ENCODE results near the gene CEMIP.

Gene CEMIP

DNA sequence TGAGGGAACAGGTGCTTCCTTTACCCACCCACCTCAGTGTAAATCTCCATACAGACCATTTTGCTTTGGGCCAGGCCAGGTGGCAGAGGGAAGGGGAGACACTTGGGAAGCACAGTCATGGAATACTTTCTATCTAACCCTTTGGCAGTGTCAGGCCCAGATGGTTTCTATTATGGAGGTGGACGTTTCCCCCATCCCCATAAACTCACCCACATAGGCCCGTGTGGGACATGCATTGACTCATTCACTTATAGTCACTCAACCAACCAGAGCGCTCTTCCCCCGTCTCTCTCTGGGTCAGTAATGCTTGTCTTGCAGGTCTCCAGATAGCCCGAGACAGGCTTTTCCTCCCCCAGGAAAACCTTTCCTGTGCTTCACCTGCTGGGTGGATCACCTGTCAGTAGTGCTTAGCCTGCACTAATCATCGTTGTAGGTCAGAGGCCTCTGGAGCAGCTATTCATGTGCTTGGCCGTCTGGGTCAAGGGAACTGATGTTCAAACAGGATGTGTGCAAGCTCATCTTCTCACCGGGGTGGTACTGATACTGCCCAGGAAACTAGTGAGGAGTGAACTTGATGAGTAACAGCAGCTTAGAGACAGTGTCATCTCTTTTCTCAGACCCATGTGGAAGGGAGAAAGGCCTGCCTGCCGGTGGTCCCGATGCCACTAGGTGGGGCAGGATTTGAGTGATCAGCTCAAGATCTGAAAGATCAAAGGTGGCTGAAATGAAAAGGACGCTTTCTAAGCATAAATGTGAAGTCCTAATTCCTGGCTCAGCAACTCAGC lies 67.1 kb downstream of the CEMIP start:
- TF ChIP-seq, protein P1, sequence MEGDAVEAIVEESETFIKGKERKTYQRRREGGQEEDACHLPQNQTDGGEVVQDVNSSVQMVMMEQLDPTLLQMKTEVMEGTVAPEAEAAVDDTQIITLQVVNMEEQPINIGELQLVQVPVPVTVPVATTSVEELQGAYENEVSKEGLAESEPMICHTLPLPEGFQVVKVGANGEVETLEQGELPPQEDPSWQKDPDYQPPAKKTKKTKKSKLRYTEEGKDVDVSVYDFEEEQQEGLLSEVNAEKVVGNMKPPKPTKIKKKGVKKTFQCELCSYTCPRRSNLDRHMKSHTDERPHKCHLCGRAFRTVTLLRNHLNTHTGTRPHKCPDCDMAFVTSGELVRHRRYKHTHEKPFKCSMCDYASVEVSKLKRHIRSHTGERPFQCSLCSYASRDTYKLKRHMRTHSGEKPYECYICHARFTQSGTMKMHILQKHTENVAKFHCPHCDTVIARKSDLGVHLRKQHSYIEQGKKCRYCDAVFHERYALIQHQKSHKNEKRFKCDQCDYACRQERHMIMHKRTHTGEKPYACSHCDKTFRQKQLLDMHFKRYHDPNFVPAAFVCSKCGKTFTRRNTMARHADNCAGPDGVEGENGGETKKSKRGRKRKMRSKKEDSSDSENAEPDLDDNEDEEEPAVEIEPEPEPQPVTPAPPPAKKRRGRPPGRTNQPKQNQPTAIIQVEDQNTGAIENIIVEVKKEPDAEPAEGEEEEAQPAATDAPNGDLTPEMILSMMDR (IDR thresholded peaks at IDR 0.05), result no peak
- intact Hi-C loops (cut with DNase I; ENCODE audit: low total_unique reads), result no loop called here
- H3K4me1 ChIP-seq, result peaks cover 0 to 15% (median 5%) of the 10 kb centered on the region in 4 donors

DNA sequence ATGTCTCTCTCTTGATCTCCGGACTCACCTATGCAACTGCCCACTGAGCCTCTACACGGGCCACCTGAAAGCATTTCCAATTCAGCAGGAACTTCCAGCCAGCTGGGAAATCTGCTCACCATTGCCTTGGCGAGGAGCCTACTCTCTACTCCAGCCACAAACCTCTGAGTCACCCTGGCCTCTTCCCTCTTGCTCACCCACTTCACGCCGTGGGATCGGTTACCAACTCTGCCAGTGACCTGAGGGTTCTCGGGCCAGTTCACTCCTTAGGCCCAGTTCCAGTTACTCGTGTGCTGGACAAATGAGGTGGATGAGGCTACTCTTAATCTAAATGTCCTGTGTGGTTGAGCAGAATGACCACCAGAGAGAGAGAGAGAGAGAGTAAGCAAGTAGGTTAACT lies 70.1 kb downstream of the CEMIP start:
- Histone ChIP-seq H3K27me3 (no peaks in the 10 kb centered on the region), H3K9me3 (no peaks in the 10 kb centered on the region), H3K4me3 (no peak overlapping the region), H3K36me3 (no peaks in the 10 kb centered on the region), H3K27ac (no peak overlapping the region), H3K4me1 (peaks cover 0 to 18% (median 5%) of the 10 kb centered on the region in 4 donors)
- TF ChIP-seq, protein P1 (IDR thresholded peaks at IDR 0.05), result no peak
- DNase-seq, result no peak
- intact Hi-C loops (cut with DNase I; ENCODE audit: low total_unique reads), result no loop called here

More for the DNA sequence above, 67.1 kb downstream of the CEMIP start:
- Histone ChIP-seq H3K27ac (no peak overlapping the region), H3K27me3 (no peaks in the 10 kb centered on the region), H3K4me3 (no peak overlapping the region), H3K9me3 (no peaks in the 10 kb centered on the region), H3K36me3 (no peaks in the 10 kb centered on the region)
- no peak for DNase-seq

DNA sequence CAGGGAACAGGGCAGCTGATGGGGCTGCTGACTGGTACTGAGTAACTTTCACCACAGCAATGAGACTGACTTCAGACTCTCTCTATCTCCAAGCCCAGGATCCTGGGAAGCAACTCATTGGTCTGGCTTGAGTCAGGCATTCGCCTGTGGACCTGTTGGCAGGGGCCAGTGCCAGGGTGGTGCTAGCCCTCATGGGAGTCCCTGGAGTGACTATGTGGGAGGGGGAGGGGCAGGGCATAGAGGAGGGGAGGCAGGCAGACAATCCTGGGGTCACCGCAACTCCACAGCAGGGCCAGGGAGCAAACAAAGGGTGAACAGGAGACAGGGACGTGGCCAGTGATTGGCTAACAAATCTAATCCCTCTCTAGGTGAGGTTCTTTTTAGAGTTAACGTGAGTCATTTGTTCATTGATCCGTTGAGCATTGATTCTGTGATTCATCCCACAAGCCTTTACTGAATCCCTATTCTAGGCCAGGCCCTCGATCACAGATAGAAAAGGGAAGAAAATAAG lies 71.8 kb downstream of the CEMIP start:
- H3K9me3 ChIP-seq, result no peaks in the 10 kb centered on the region
- TF ChIP-seq, protein P1 (IDR thresholded peaks at IDR 0.05), result no peak
- H3K4me3 ChIP-seq, result no peak overlapping the region
- no peaks in the 10 kb centered on the region for H3K27me3 ChIP-seq
- H3K4me1 ChIP-seq, result peaks cover 0 to 19% (median 3%) of the 10 kb centered on the region in 4 donors
- DNase-seq, result no peak
- intact Hi-C loops (cut with DNase I; ENCODE audit: low total_unique reads), result no loop called here
- H3K36me3 ChIP-seq, result no peaks in the 10 kb centered on the region
- no peak overlapping the region for H3K27ac ChIP-seq

DNA sequence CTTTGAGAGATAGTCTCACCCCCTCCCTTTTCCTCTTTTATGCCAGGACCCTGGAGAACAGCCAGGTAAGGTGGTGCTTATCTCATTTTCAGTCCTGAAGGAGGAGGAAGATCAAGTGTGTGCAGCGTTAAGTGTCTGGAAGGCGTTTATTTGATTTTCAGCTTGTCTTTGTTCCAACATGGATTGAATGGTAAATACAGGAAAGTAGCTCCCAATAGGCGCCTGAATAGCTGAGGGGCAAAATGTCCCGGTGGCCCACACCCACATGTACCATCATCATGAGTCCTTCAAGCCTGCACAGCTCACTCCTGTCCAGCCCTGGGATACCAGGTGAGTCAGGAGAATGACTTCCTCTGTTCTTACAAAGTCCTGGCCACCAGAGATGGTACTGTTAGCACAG lies 73.5 kb downstream of the CEMIP start:
- H3K4me3 ChIP-seq, result no peak overlapping the region
- no peak for DNase-seq
- TF ChIP-seq, protein P1 (IDR thresholded peaks at IDR 0.05), result no peak
- H3K4me1 ChIP-seq, result peaks cover 0 to 32% (median 14%) of the 10 kb centered on the region in 4 donors
- no peak overlapping the region for H3K27ac ChIP-seq
- H3K9me3 ChIP-seq, result no peaks in the 10 kb centered on the region
- no peaks in the 10 kb centered on the region for H3K36me3 ChIP-seq
- no peaks in the 10 kb centered on the region for H3K27me3 ChIP-seq
- intact Hi-C loops (cut with DNase I; ENCODE audit: low total_unique reads), result no loop called here

DNA sequence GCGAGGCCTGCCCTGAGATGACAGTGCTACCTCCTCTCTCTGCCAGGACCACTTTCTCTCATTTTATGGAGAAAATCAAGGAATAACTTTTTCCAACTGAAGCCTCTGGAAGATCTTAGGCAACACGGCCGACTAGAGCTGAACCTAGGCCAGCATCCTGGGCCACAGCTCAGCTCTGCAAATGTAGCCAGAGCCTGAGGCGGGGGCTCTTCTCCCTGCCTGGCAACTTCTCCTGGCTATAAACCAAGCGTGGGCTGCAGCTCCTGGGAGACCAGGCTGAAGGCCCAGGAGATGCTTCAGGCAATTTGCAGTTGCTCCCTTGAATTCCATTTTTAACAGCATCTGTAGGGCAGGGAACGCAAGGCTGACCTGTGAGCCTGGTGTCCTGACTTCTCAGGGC lies 74.9 kb downstream of the CEMIP start:
- Histone ChIP-seq H3K4me1 (peaks cover 0 to 30% (median 14%) of the 10 kb centered on the region in 4 donors), H3K4me3 (no peak overlapping the region), H3K27me3 (no peaks in the 10 kb centered on the region), H3K27ac (no peak overlapping the region), H3K36me3 (no peaks in the 10 kb centered on the region), H3K9me3 (no peaks in the 10 kb centered on the region)
- intact Hi-C loops (cut with DNase I; ENCODE audit: low total_unique reads), result no loop called here
- DNase-seq, result no peak
- TF ChIP-seq, protein P1 (IDR thresholded peaks at IDR 0.05), result no peak

Data from tibial artery (tissue), 4 donors.